Upper lobe of left lung (tissue), 4 donors: ENCODE data around the gene NHLH2.

Experiments
- CTCF ChIP-seq, 6 experiments: fragments of 450-650 bp in 4 of 6; fragments of 200-600 bp in 2 of 6; sonication (generic) in 2 of 6; IDR thresholded peaks; one replicate each; pipeline ENCODE4 v1.5.1; 2016 to 2019; ENCODE audit warnings: antibody characterized with exemption in 6 of 6
- EP300 ChIP-seq, 4 donors: sonication (generic); formaldehyde crosslinking; IDR thresholded peaks; one replicate each; pipeline ENCODE4 v1.5.1; 2017; ENCODE audit warnings: antibody characterized with exemption in 4 of 4, control low read depth in 2 of 4
- POLR2A ChIP-seq, 4 donors: fragments of 450-650 bp; IDR thresholded peaks; one replicate each; pipeline ENCODE4 v1.5.1; 2016 to 2017; ENCODE audit warnings: antibody characterized with exemption in 4 of 4, mild to moderate bottlenecking in 2 of 4

- no peak for TF ChIP-seq CTCF (IDR thresholded peaks at IDR 0.05)
- no peak for TF ChIP-seq POLR2A (IDR thresholded peaks at IDR 0.05)
- TF ChIP-seq EP300 (IDR thresholded peaks at IDR 0.05): no peak
These were observed 35.3 kb downstream of the NHLH2 start for GRCh38 chr1:115805597-115805996.
